VCaP (cell line): Measurements from ENCODE around the gene SMAD6.

ENCODE experiments used
- H3K27ac ChIP-seq: fragments of 450-650 bp; 2 replicates; pipeline ENCODE4 v1.5.1; 2017
- TF ChIP-seq, protein P1 (sequence below): fragments of 450-650 bp; conservative IDR thresholded peaks from 2 replicates; pipeline ENCODE4 v1.5.1; 2017; ENCODE audit warnings: mild to moderate bottlenecking, moderate library complexity

The SMAD6 gene

DNA sequence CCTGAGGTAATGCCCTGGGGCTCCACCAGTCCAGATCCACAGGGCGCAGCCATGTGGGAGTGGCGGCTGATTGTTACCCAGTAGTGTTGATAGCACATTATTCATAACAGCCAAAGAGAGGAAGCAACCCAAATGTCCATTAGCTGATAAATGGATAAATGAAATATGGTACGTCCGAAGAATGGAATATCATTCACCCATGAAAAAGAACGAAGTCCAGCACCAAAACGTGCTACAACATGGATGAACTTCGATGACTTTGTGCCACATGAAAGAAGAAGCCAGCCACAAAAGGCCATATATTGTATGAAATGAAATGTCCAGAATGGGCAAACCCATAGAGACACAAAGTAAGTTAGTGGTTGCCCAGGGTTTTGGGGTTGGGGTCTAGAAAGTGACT, 6.4 kb downstream of the SMAD6 start:
- TF ChIP-seq, protein P1, sequence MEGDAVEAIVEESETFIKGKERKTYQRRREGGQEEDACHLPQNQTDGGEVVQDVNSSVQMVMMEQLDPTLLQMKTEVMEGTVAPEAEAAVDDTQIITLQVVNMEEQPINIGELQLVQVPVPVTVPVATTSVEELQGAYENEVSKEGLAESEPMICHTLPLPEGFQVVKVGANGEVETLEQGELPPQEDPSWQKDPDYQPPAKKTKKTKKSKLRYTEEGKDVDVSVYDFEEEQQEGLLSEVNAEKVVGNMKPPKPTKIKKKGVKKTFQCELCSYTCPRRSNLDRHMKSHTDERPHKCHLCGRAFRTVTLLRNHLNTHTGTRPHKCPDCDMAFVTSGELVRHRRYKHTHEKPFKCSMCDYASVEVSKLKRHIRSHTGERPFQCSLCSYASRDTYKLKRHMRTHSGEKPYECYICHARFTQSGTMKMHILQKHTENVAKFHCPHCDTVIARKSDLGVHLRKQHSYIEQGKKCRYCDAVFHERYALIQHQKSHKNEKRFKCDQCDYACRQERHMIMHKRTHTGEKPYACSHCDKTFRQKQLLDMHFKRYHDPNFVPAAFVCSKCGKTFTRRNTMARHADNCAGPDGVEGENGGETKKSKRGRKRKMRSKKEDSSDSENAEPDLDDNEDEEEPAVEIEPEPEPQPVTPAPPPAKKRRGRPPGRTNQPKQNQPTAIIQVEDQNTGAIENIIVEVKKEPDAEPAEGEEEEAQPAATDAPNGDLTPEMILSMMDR, result no peak
- no peak overlapping the region for H3K27ac ChIP-seq

DNA sequence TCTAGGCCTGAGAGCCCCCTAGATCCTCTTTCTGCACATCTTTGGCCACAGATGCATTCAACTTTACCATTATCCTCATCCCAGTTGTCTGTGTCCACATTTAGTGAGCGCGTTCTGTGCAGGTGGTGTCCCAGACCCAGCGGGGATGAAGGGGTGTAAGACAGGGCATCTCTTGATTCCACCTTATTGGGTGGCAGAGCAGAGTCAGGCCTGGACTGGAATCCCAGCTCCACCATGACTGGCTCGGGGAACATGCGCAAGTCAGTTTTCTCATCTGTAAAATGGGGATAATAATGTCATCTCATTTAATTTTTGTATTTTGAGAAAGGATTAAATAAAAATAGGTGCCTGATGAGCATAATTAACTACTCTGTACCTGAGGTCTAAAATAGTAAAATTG, 7.8 kb downstream of the SMAD6 start:
- H3K27ac ChIP-seq, result no peak overlapping the region
- TF ChIP-seq, protein P1, result no peak

DNA sequence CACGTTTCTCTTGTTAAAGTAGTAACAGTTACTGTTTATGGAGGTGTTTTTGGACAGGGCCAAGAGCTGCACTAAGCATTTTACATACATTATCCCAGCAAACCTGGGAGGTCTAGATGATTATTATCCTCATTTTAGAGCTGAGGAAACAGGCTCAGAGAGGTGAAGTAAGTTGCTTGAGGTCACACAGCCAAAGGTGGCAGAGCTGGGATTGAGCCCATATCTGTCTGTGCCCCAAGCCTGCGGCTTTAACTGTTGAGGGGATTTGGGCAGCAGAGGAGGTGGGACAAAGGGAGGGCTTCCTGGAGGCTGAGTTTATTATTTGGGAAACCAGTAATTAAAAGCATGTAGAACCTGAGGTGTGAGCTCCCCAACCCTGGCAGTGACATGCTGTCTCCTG, 9.2 kb downstream of the SMAD6 start:
- H3K27ac ChIP-seq, result no peak overlapping the region
- TF ChIP-seq, protein P1, result no peak

- H3K27ac ChIP-seq, result no peak overlapping the region
- TF ChIP-seq, protein P1, result no peak
Measured at GRCh38 chr15:66711862-66712261, 9.8 kb downstream of the SMAD6 start.

- TF ChIP-seq, protein P1, result no peak
- H3K27ac ChIP-seq, result no peak overlapping the region
Measured at GRCh38 chr15:66713843-66714508, 11.9 kb downstream of the SMAD6 start.

DNA sequence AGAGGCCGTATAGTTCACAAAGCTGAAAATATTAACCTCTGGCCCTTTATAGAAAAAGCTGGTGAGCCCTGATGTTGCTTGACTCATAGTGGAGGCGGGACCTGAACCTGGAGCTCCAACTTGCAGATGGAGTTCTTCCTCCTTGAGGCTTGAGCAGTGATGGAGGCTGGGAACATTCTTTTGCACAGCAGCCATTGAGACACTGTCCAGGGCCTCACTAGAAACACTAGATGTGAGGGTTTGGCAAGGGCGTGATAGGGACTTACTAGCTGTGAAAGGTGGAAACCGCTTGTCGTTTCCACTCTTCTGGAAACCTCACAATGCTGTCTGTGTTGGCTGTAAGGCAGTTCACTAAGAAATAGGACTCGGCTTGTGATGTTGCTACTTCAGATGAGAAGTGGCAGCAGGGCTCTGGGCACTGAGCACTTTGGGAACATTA, 12.5 kb downstream of the SMAD6 start:
- H3K27ac ChIP-seq, result no peak overlapping the region

DNA sequence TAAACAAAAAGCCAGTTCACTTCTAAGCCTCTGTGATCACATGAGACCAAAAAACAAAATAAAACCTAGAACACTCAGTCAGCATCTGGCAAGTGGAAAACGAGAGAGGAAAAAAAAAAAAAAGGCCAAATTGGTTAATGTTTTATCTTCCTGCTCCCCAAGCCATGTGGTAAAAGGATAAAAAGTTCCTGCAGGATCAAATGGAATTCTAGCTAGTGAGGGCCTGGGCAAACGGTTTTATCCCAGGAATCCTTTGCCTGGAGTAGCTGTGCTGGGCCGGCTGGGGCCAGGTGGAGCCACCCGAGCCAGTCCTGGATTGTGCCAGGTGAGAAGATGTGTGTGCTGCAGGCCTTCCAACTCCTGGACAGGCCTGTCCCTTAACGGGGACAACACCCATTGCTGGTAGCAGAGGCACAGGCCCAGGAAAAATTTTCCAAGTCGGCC, 13.2 kb downstream of the SMAD6 start:
- H3K27ac ChIP-seq, result no peak overlapping the region
- TF ChIP-seq, protein P1, result no peak

More for the DNA sequence above, 12.5 kb downstream of the SMAD6 start:
- TF ChIP-seq, protein P1, result no peak
